Activated CD8-positive, alpha-beta T cell treated with anti-CD3 and anti-CD28 coated beads, Interleukin-2, amount 10 ng/mL, durations not matched to agents 7 days and 5 days (primary cell): Measurements from ENCODE around the gene TNFRSF14. TPM values are rescaled to one million over a fixed set of nuclear protein-coding genes. Genes with fewer than 3 reads are reported as not detected.

Experiments
- ATAC-seq: fragments of 150-1000 bp; cut with Tn5 transposase; one replicate; pipeline ENCODE4 v1.10.0; 2021; ENCODE audit warnings: moderate library complexity
- CTCF ChIA-PET: fragments of 350-600 bp; sonication (Branson Sonifier 250); formaldehyde crosslinking; loops from one replicate; lab custom pipeline; 2021; ENCODE audit warnings: antibody characterized with exemption; lab: Charles Lee
- POLR2A ChIA-PET: fragments of 350-600 bp; sonication (Branson Sonifier 250); formaldehyde crosslinking; loops from one replicate; lab custom pipeline; 2021; ENCODE audit warnings: antibody characterized with exemption; lab: Charles Lee
- DNase-seq: peaks from one replicate; pipeline ENCODE4 v3.0.0-alpha.2; 2020
- H3K27ac Mint-ChIP-seq: one replicate; pipeline ENCODE4 v1.8.0; 2021; ENCODE audit warnings: mild to moderate bottlenecking, mixed read lengths
- H3K27me3 Mint-ChIP-seq: one replicate; pipeline ENCODE4 v1.8.0; 2021; ENCODE audit warnings: low read depth, mixed read lengths
- H3K36me3 Mint-ChIP-seq: one replicate; pipeline ENCODE4 v1.8.0; 2021; ENCODE audit warnings: low read depth, mixed read lengths
- H3K4me1 Mint-ChIP-seq: one replicate; pipeline ENCODE4 v1.8.0; 2021; ENCODE audit warnings: low read depth, mixed read lengths
- H3K4me3 Mint-ChIP-seq: one replicate; pipeline ENCODE4 v1.8.0; 2021; ENCODE audit warnings: mild to moderate bottlenecking, mixed read lengths
- H3K9me3 Mint-ChIP-seq: one replicate; pipeline ENCODE4 v1.8.0; 2022; ENCODE audit warnings: mixed read lengths; ENCODE audit not compliant: insufficient read depth
- total RNA-seq, 2 experiments: library from RNA; stranded (reverse); gene quantifications; one replicate each; pipeline ENCODE4 v1.2.3, GENCODE V29; 2021

Gene TNFRSF14
- total RNA-seq, 2 experiments from 2014 or later = 85.8 to 86.5 TPM

GRCh38 chr1:2530513-2531361 lies 25.4 kb upstream of the TNFRSF14 start:
- Mint-ChIP-seq H3K4me1 (peaks cover 17% of the 10 kb centered on the region), H3K36me3 (no peaks in the 10 kb centered on the region), H3K9me3 (no peaks in the 10 kb centered on the region), H3K27ac (no peak overlapping the region), H3K4me3 (no peak overlapping the region), H3K27me3 (peaks cover 37% of the 10 kb centered on the region)
- POLR2A ChIA-PET = interaction anchor here (1.1 to 2.4 kb wide), 2 partner anchors 15 to 17 kb away, joined by 4 to 14 read pairs; no protein-coding TSS in a partner anchor
- ATAC-seq (no peak), DNase-seq (no peak)
- CTCF ChIA-PET = interaction anchor here (1.0 kb wide), 1 partner anchor 17 kb away, joined by 3 read pairs; no protein-coding TSS in a partner anchor

GRCh38 chr1:2532485-2533160 lies 23.5 kb upstream of the TNFRSF14 start:
- H3K9me3 Mint-ChIP-seq = no peaks in the 10 kb centered on the region
- H3K4me3 Mint-ChIP-seq = no peak overlapping the region
- no peaks in the 10 kb centered on the region for H3K36me3 Mint-ChIP-seq
- ChIA-PET CTCF (interaction anchor here (1.2 kb wide), 1 partner anchor 9 kb away, joined by 5 read pairs; no protein-coding TSS in a partner anchor), POLR2A (interaction anchor here (0.8 to 2.1 kb wide), 3 partner anchors 13 to 341 kb away, joined by 3 to 5 read pairs (median 5); no protein-coding TSS in a partner anchor)
- ATAC-seq (no peak), DNase-seq (no peak)
- no peak overlapping the region for H3K27ac Mint-ChIP-seq
- peaks cover 38% of the 10 kb centered on the region for H3K27me3 Mint-ChIP-seq
- peaks cover 9% of the 10 kb centered on the region for H3K4me1 Mint-ChIP-seq

GRCh38 chr1:2533365-2533764 lies 22.8 kb upstream of the TNFRSF14 start:
- ChIA-PET CTCF (interaction anchor here (1.2 kb wide), 1 partner anchor 9 kb away, joined by 5 read pairs; no protein-coding TSS in a partner anchor), POLR2A (interaction anchor here (1.6 to 2.1 kb wide), 2 partner anchors 12 to 52 kb away, joined by 5 read pairs; no protein-coding TSS in a partner anchor)
- no peak for DNase-seq
- H3K27ac Mint-ChIP-seq = no peak overlapping the region
- H3K4me3 Mint-ChIP-seq = no peak overlapping the region
- no peaks in the 10 kb centered on the region for H3K36me3 Mint-ChIP-seq
- H3K4me1 Mint-ChIP-seq = peaks cover 9% of the 10 kb centered on the region
- H3K27me3 Mint-ChIP-seq = peaks cover 38% of the 10 kb centered on the region
- no peak for ATAC-seq
- no peaks in the 10 kb centered on the region for H3K9me3 Mint-ChIP-seq

- no peak for DNase-seq
- H3K27me3 Mint-ChIP-seq = peaks cover 31% of the 10 kb centered on the region
- peaks cover 3% of the 10 kb centered on the region for H3K4me1 Mint-ChIP-seq
- CTCF ChIA-PET = no interaction called here
- no peak overlapping the region for H3K4me3 Mint-ChIP-seq
- POLR2A ChIA-PET = no interaction called here
- H3K9me3 Mint-ChIP-seq = no peaks in the 10 kb centered on the region
- no peak for ATAC-seq
- H3K36me3 Mint-ChIP-seq = no peaks in the 10 kb centered on the region
- no peak overlapping the region for H3K27ac Mint-ChIP-seq
Observed at GRCh38 chr1:2534315-2534686, 21.9 kb upstream of the TNFRSF14 start.

GRCh38 chr1:2534687-2535441 lies 21.3 kb upstream of the TNFRSF14 start:
- DNase-seq (no peak), ATAC-seq (no peak)
- POLR2A ChIA-PET = no interaction called here
- Mint-ChIP-seq H3K9me3 (no peaks in the 10 kb centered on the region), H3K27me3 (peaks cover 28% of the 10 kb centered on the region), H3K4me3 (no peak overlapping the region), H3K36me3 (no peaks in the 10 kb centered on the region), H3K4me1 (peaks cover 3% of the 10 kb centered on the region), H3K27ac (no peak overlapping the region)
- CTCF ChIA-PET = interaction anchor here (1.3 kb wide), 1 partner anchor 11 kb away, joined by 4 read pairs; no protein-coding TSS in a partner anchor

- DNase-seq (no peak), ATAC-seq (no peak)
- peaks cover 3% of the 10 kb centered on the region for H3K4me1 Mint-ChIP-seq
- ChIA-PET POLR2A (no interaction called here), CTCF (interaction anchor here (1.3 kb wide), 1 partner anchor 12 kb away, joined by 4 read pairs; no protein-coding TSS in a partner anchor)
- H3K27ac Mint-ChIP-seq = no peak overlapping the region
- no peaks in the 10 kb centered on the region for H3K36me3 Mint-ChIP-seq
- peaks cover 28% of the 10 kb centered on the region for H3K27me3 Mint-ChIP-seq
- no peaks in the 10 kb centered on the region for H3K9me3 Mint-ChIP-seq
- H3K4me3 Mint-ChIP-seq = no peak overlapping the region
Observed at GRCh38 chr1:2535455-2535854, 20.7 kb upstream of the TNFRSF14 start.

GRCh38 chr1:2535981-2536380 lies 20.2 kb upstream of the TNFRSF14 start:
- Mint-ChIP-seq H3K27ac (no peak overlapping the region), H3K36me3 (no peaks in the 10 kb centered on the region), H3K27me3 (peaks cover 24% of the 10 kb centered on the region), H3K4me3 (no peak overlapping the region), H3K9me3 (no peaks in the 10 kb centered on the region), H3K4me1 (peaks cover under 1% of the 10 kb centered on the region)
- CTCF ChIA-PET = interaction anchor here (1.3 kb wide), 1 partner anchor 12 kb away, joined by 4 read pairs; no protein-coding TSS in a partner anchor
- POLR2A ChIA-PET = interaction anchor here (0.6 kb wide), 1 partner anchor 41 kb away, joined by 3 read pairs; no protein-coding TSS in a partner anchor
- ATAC-seq (no peak), DNase-seq (no peak)

GRCh38 chr1:2537784-2538115 lies 18.4 kb upstream of the TNFRSF14 start:
- ChIA-PET POLR2A (no interaction called here), CTCF (no interaction called here)
- no peak for DNase-seq
- peaks cover 19% of the 10 kb centered on the region for H3K27me3 Mint-ChIP-seq
- peaks cover 4% of the 10 kb centered on the region for H3K4me1 Mint-ChIP-seq
- H3K36me3 Mint-ChIP-seq = no peaks in the 10 kb centered on the region
- ATAC-seq = no peak
- H3K27ac Mint-ChIP-seq = no peak overlapping the region
- H3K4me3 Mint-ChIP-seq = no peak overlapping the region
- H3K9me3 Mint-ChIP-seq = no peaks in the 10 kb centered on the region

- Mint-ChIP-seq H3K36me3 (no peaks in the 10 kb centered on the region), H3K4me1 (peaks cover 4% of the 10 kb centered on the region), H3K27ac (no peak overlapping the region), H3K4me3 (no peak overlapping the region), H3K27me3 (peaks cover 17% of the 10 kb centered on the region), H3K9me3 (no peaks in the 10 kb centered on the region)
- POLR2A ChIA-PET = no interaction called here
- CTCF ChIA-PET = interaction anchor here (0.7 to 1.1 kb wide), 2 partner anchors 9 kb away, joined by 3 to 4 read pairs; no protein-coding TSS in a partner anchor
- ATAC-seq (no peak), DNase-seq (no peak)
Observed at GRCh38 chr1:2538376-2538775, 17.8 kb upstream of the TNFRSF14 start.

- DNase-seq (no peak), ATAC-seq (no peak)
- Mint-ChIP-seq H3K27ac (no peak overlapping the region), H3K27me3 (peaks cover 13% of the 10 kb centered on the region), H3K4me3 (no peak overlapping the region), H3K36me3 (no peaks in the 10 kb centered on the region), H3K9me3 (no peaks in the 10 kb centered on the region), H3K4me1 (peaks cover 5% of the 10 kb centered on the region)
- ChIA-PET POLR2A (interaction anchor here (1.0 kb wide), 1 partner anchor 39 kb away, joined by 3 read pairs; no protein-coding TSS in a partner anchor), CTCF (interaction anchor here (0.7 to 1.1 kb wide), 2 partner anchors 9 to 10 kb away, joined by 3 to 4 read pairs; no protein-coding TSS in a partner anchor)
Observed at GRCh38 chr1:2538872-2539271, 17.3 kb upstream of the TNFRSF14 start.
